B cell (primary cell): Measurements from ENCODE around the gene MFSD12. TPM values are rescaled to one million over a fixed set of nuclear protein-coding genes. Genes with fewer than 3 reads are reported as not detected.

Experiments used
- polyA plus RNA-seq: library from polyadenylated mRNA; depleted of rRNA; stranded (reverse); fragments of >200 nt; gene quantifications from 2 replicates; pipeline ENCODE4 v1.2.3, GENCODE V29; 2012
- small RNA-seq: library from RNA; depleted of rRNA; stranded (forward); fragments of <200 nt; gene quantifications from one replicate; pipeline ENCODE3, GENCODE V24; 2012; ENCODE audit warnings: low replicate concordance, low read depth; ENCODE audit not compliant: insufficient read length
- total RNA-seq, 2 donors: library from RNA; stranded (reverse); fragments of 120-200 nt in 1 of 2; gene quantifications; 1 replicate in 1 of 2; 2 replicates in 1 of 2; pipeline versions ENCODE4 v1.2.3 to v1.2.4, GENCODE V29; 2013 to 2022

Gene MFSD12
- total and polyA plus RNA-seq, 2 donors (not counting 1 experiment from before 2014, with no cell fraction given), result 100 to 154 TPM

Small RNAs within 50 kb of the gene (small RNA-seq; reads per million reads assigned to genes)
- gene AC005786.1 (not detected), gene RF00212 (not detected)

Other genes with a start within 250 kb of the MFSD12 start
- gene NFIC, start 191.0 kb downstream of the MFSD12 start, total RNA-seq, result 23.6 and 24.3 TPM in 2 replicates
- gene NFIC, start 191.0 kb downstream of the MFSD12 start, polyA plus RNA-seq, result 3.5 and 3.8 TPM in 2 replicates
- gene SMIM24, start 77.1 kb downstream of the MFSD12 start, total RNA-seq, result not detected in 2 replicates
- gene SMIM24, start 77.1 kb downstream of the MFSD12 start, polyA plus RNA-seq, result 0.82 TPM in 1 of 2 replicates, not detected in the other
- not detected in 2 replicates for gene SMIM44, start 74.1 kb downstream of the MFSD12 start, total RNA-seq
- not detected in 2 replicates for gene SMIM44, start 74.1 kb downstream of the MFSD12 start, polyA plus RNA-seq
- 8.4 and 8.6 TPM in 2 replicates for gene DOHH, start 56.9 kb downstream of the MFSD12 start, total RNA-seq
- gene DOHH, start 56.9 kb downstream of the MFSD12 start, polyA plus RNA-seq, result 6.6 and 7.0 TPM in 2 replicates
- gene FZR1, start 51.3 kb downstream of the MFSD12 start, total RNA-seq, result 96.1 and 105 TPM in 2 replicates
- gene FZR1, start 51.3 kb downstream of the MFSD12 start, polyA plus RNA-seq, result 83.5 and 102 TPM in 2 replicates
- gene TEKTIP1, start 18.4 kb downstream of the MFSD12 start, total RNA-seq, result 17.3 and 18.6 TPM in 2 replicates
- 6.3 and 9.6 TPM in 2 replicates for gene TEKTIP1, start 18.4 kb downstream of the MFSD12 start, polyA plus RNA-seq
- 59.0 and 60.7 TPM in 2 replicates for gene HMG20B, start 15.4 kb upstream of the MFSD12 start, total RNA-seq
- gene HMG20B, start 15.4 kb upstream of the MFSD12 start, polyA plus RNA-seq, result 41.7 and 42.4 TPM in 2 replicates
- 0.36 and 0.47 TPM in 2 replicates for gene GIPC3, start 27.9 kb upstream of the MFSD12 start, total RNA-seq
- gene GIPC3, start 27.9 kb upstream of the MFSD12 start, polyA plus RNA-seq, result 0.39 and 0.48 TPM in 2 replicates
- gene TBXA2R, start 49.3 kb upstream of the MFSD12 start, total RNA-seq, result 3.9 and 6.1 TPM in 2 replicates
- gene TBXA2R, start 49.3 kb upstream of the MFSD12 start, polyA plus RNA-seq, result 7.9 and 8.0 TPM in 2 replicates
- gene CACTIN, start 69.2 kb upstream of the MFSD12 start, total RNA-seq, result 41.8 and 48.0 TPM in 2 replicates
- gene CACTIN, start 69.2 kb upstream of the MFSD12 start, polyA plus RNA-seq, result 40.6 and 47.7 TPM in 2 replicates
- gene PIP5K1C, start 142.9 kb upstream of the MFSD12 start, total RNA-seq, result 42.3 and 46.7 TPM in 2 replicates
- gene PIP5K1C, start 142.9 kb upstream of the MFSD12 start, polyA plus RNA-seq, result 10.4 and 16.8 TPM in 2 replicates
- gene TJP3, start 150.8 kb upstream of the MFSD12 start, total RNA-seq, result 2.0 and 2.9 TPM in 2 replicates
- 1.9 and 2.1 TPM in 2 replicates for gene TJP3, start 150.8 kb upstream of the MFSD12 start, polyA plus RNA-seq
- 61.4 and 66.4 TPM in 2 replicates for gene APBA3, start 204.1 kb upstream of the MFSD12 start, total RNA-seq
- gene APBA3, start 204.1 kb upstream of the MFSD12 start, polyA plus RNA-seq, result 78.1 and 91.2 TPM in 2 replicates
- gene MRPL54, start 205.1 kb upstream of the MFSD12 start, total RNA-seq, result 48.6 and 54.3 TPM in 2 replicates
- 75.1 and 95.9 TPM in 2 replicates for gene MRPL54, start 205.1 kb upstream of the MFSD12 start, polyA plus RNA-seq
- gene RAX2, start 214.6 kb upstream of the MFSD12 start, total RNA-seq, result not detected in 2 replicates
- not detected in 2 replicates for gene RAX2, start 214.6 kb upstream of the MFSD12 start, polyA plus RNA-seq
- gene MATK, start 228.8 kb upstream of the MFSD12 start, total RNA-seq, result 1.3 and 2.4 TPM in 2 replicates
- 8.2 and 9.5 TPM in 2 replicates for gene MATK, start 228.8 kb upstream of the MFSD12 start, polyA plus RNA-seq